ENCODE results near the gene MUC5AC.

DNA sequence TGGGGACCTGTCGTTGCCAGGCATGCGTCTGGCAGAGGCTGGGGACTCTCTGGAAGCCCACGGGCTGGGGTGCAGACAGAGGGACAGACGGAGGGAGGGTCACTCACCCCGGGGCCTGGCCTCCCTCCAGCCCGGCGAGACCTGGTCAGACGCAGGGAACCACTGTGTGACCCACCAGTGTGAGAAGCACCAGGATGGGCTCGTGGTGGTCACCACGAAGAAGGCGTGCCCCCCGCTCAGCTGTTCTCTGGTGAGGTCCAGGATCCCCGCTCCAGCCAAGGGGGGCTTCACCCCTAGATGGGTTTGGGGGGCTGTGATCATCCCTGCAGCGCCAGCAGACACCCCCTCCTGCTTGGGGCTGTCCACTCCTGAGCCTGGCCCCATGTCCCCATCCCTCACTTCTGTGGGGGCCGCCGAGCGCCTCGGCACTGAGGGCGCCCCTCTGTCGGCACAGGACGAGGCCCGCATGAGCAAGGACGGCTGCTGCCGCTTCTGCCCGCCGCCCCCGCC is 41.5 kb downstream of the MUC5AC start:
- no peak for TF ChIP-seq ISX (CRISPR knock-in tag; conservative IDR thresholded peaks at IDR 0.05)
- no peak for TF ChIP-seq CBFB (CRISPR knock-in tag; IDR thresholded peaks at IDR 0.05)
- no peak for TF ChIP-seq ETV6 (CRISPR knock-in tag; conservative IDR thresholded peaks at IDR 0.05)
- TF ChIP-seq SETDB1 (CRISPR knock-in tag; IDR thresholded peaks at IDR 0.05; ENCODE audit: borderline replicate concordance) = no peak
- TF ChIP-seq AGO1 (IDR thresholded peaks at IDR 0.05; ENCODE audit: low read depth, low read length, poor library complexity, severe bottlenecking) = no peak
- TF ChIP-seq EZH2 (conservative IDR thresholded peaks at IDR 0.05; ENCODE audit: low read depth, low read length) = no peak
- TF ChIP-seq, protein P1, sequence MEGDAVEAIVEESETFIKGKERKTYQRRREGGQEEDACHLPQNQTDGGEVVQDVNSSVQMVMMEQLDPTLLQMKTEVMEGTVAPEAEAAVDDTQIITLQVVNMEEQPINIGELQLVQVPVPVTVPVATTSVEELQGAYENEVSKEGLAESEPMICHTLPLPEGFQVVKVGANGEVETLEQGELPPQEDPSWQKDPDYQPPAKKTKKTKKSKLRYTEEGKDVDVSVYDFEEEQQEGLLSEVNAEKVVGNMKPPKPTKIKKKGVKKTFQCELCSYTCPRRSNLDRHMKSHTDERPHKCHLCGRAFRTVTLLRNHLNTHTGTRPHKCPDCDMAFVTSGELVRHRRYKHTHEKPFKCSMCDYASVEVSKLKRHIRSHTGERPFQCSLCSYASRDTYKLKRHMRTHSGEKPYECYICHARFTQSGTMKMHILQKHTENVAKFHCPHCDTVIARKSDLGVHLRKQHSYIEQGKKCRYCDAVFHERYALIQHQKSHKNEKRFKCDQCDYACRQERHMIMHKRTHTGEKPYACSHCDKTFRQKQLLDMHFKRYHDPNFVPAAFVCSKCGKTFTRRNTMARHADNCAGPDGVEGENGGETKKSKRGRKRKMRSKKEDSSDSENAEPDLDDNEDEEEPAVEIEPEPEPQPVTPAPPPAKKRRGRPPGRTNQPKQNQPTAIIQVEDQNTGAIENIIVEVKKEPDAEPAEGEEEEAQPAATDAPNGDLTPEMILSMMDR (CRISPR knock-in tag; IDR thresholded peaks at IDR 0.05) = no peak
- TF ChIP-seq, protein P2, sequence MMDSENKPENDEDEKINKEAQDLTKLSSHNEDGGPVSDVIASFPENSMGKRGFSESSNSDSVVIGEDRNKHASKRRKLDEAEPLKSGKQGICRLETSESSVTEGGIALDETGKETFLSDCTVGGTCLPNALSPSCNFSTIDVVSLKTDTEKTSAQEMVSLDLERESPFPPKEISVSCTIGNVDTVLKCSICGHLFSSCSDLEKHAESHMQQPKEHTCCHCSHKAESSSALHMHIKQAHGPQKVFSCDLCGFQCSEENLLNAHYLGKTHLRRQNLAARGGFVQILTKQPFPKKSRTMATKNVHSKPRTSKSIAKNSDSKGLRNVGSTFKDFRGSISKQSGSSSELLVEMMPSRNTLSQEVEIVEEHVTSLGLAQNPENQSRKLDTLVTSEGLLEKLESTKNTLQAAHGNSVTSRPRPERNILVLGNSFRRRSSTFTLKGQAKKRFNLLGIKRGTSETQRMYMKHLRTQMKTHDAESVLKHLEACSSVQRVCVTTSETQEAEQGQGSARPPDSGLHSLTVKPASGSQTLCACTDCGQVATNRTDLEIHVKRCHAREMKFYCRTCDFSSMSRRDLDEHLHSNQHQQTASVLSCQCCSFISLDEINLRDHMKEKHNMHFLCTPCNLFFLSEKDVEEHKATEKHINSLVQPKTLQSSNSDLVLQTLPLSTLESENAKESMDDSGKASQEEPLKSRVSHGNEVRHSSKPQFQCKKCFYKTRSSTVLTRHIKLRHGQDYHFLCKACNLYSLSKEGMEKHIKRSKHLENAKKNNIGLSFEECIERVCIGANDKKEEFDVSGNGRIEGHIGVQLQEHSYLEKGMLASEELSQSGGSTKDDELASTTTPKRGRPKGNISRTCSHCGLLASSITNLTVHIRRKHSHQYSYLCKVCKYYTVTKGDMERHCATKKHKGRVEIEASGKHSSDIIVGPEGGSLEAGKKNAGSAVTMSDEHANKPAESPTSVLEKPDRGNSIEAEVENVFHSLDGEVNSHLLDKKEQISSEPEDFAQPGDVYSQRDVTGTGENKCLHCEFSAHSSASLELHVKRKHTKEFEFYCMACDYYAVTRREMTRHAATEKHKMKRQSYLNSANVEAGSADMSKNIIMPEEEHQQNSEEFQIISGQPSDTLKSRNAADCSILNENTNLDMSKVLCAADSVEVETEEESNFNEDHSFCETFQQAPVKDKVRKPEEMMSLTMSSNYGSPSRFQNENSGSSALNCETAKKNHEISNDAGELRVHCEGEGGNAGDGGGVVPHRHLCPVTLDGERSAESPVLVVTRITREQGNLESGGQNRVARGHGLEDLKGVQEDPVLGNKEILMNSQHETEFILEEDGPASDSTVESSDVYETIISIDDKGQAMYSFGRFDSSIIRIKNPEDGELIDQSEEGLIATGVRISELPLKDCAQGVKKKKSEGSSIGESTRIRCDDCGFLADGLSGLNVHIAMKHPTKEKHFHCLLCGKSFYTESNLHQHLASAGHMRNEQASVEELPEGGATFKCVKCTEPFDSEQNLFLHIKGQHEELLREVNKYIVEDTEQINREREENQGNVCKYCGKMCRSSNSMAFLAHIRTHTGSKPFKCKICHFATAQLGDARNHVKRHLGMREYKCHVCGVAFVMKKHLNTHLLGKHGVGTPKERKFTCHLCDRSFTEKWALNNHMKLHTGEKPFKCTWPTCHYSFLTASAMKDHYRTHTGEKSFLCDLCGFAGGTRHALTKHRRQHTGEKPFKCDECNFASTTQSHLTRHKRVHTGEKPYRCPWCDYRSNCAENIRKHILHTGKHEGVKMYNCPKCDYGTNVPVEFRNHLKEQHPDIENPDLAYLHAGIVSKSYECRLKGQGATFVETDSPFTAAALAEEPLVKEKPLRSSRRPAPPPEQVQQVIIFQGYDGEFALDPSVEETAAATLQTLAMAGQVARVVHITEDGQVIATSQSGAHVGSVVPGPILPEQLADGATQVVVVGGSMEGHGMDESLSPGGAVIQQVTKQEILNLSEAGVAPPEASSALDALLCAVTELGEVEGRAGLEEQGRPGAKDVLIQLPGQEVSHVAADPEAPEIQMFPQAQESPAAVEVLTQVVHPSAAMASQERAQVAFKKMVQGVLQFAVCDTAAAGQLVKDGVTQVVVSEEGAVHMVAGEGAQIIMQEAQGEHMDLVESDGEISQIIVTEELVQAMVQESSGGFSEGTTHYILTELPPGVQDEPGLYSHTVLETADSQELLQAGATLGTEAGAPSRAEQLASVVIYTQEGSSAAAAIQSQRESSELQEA (CRISPR knock-in tag; IDR thresholded peaks at IDR 0.05; ENCODE audit: not compliant biosample characterization) = no peak
- no peak for TF ChIP-seq ESRRA (CRISPR knock-in tag; IDR thresholded peaks at IDR 0.05; ENCODE audit: low read depth)
- TF ChIP-seq POLR2G (IDR thresholded peaks at IDR 0.05; ENCODE audit: low read depth, low read length) = no peak
- TF ChIP-seq SRSF4 (IDR thresholded peaks at IDR 0.05; ENCODE audit: low read depth, low read length, poor library complexity, severe bottlenecking) = no peak

Measured in HepG2 (cell line).